HCT116 (cell line): Measurements from ENCODE around the gene ATP2B1. TPM values are rescaled to one million over a fixed set of nuclear protein-coding genes. Genes with fewer than 3 reads are reported as not detected.

Experiments
- ATAC-seq: fragments of 200-7000 bp; cut with Tn5 transposase; 2 replicates; pipeline ENCODE4 v1.9.1; 2020; ENCODE audit warnings: mild to moderate bottlenecking, moderate library complexity
- BruUV-seq: library from RNA; stranded (reverse); fragments of 400-500 nt; replicated peaks from 2 replicates; lab custom pipeline; 2021; lab: Mats Ljungman, UMichigan
- CTCF ChIA-PET: fragments of 300-600 bp; sonication (Branson Sonifier 250); formaldehyde crosslinking; loops from one replicate; lab custom pipeline; 2021; ENCODE audit warnings: antibody characterized with exemption; lab: Charles Lee
- POLR2A ChIA-PET: fragments of 300-600, 350-600 bp; sonication (Branson Sonifier 250); formaldehyde crosslinking; loops from one replicate; lab custom pipeline; 2021; ENCODE audit warnings: antibody characterized with exemption; lab: Charles Lee
- RAD21 ChIA-PET, 2 experiments: fragments of 300-600 bp; sonication (Branson Sonifier 250); formaldehyde crosslinking; loops; one replicate each; lab custom pipeline; 2023; ENCODE audit warnings: low total read pairs in 2 of 2; ENCODE audit not compliant: uncharacterized antibody in 2 of 2, unreplicated experiment in 2 of 2, low non-redundant PET in 1 of 2; lab: Charles Lee
- DNase-seq: peaks from one replicate; pipeline ENCODE4 v3.0.0-alpha.2; 2010; ENCODE audit warnings: low read depth, low spot score
- H2AFZ ChIP-seq: fragments of 200-600 bp; shearing (Covaris generic), sonication (generic); 2 replicates; pipeline ENCODE4 v1.6.1; 2017; ENCODE audit warnings: low read depth, mixed run types, mixed read lengths, antibody characterized with exemption, low read length; ENCODE audit not compliant: poor library complexity, severe bottlenecking
- H3K27ac ChIP-seq: 2 replicates; pipeline ENCODE4 v1.5.1; 2012; ENCODE audit warnings: low read depth, low read length
- H3K27me3 ChIP-seq: fragments of 200-600 bp; sonication (generic); 2 replicates; pipeline ENCODE4 v1.6.1; 2016; ENCODE audit warnings: mixed run types, low read length, mixed read lengths; ENCODE audit not compliant: insufficient read depth
- H3K36me3 ChIP-seq, 2 experiments: fragments of 200-500 bp in 1 of 2; fragments of 200-600 bp in 1 of 2; sonication (Bioruptor generic) in 1 of 2; sonication (generic) in 1 of 2; 2 replicates each; pipeline versions ENCODE4 v1.5.1 to v1.6.1; 2014 to 2016; ENCODE audit warnings: low read length in 2 of 2, inconsistent platforms in 1 of 2, mixed read lengths in 1 of 2, mixed run types in 1 of 2; ENCODE audit not compliant: insufficient read depth in 2 of 2, control insufficient read depth in 1 of 2
- H3K4me1 ChIP-seq, 2 experiments: fragments of 200-600 bp in 1 of 2; sonication (generic) in 1 of 2; 2 replicates each; pipeline versions ENCODE4 v1.5.1 to v1.6.1; 2012 to 2017; ENCODE audit warnings: low read length in 2 of 2, inconsistent platforms in 1 of 2, mild to moderate bottlenecking in 1 of 2, mixed read lengths in 1 of 2, mixed run types in 1 of 2, moderate library complexity in 1 of 2; ENCODE audit not compliant: insufficient read depth in 2 of 2, control insufficient read depth in 1 of 2
- H3K4me2 ChIP-seq: fragments of 200-600 bp; sonication (generic); 2 replicates; pipeline ENCODE4 v1.6.1; 2017; ENCODE audit warnings: mixed run types, low read length, mixed read lengths
- H3K4me3 ChIP-seq, 2 experiments: fragments of 200-600 bp in 1 of 2; sonication (generic) in 1 of 2; replicated peaks in 1 of 2; 2 replicates each; pipeline ENCODE4 v1.5.1; 2011 to 2016; ENCODE audit warnings: low read length in 2 of 2, control low read depth in 1 of 2, low read depth in 1 of 2, mild to moderate bottlenecking in 1 of 2, mixed read lengths in 1 of 2, mixed run types in 1 of 2
- H3K79me2 ChIP-seq: fragments of 200-600 bp; sonication (generic); 2 replicates; pipeline ENCODE4 v1.6.1; 2017; ENCODE audit warnings: mild to moderate bottlenecking, mixed run types, low read length, moderate library complexity, mixed read lengths; ENCODE audit not compliant: insufficient read depth
- H3K9ac ChIP-seq: fragments of 200-600 bp; sonication (generic); 2 replicates; pipeline ENCODE4 v1.6.1; 2016; ENCODE audit warnings: low read length, mixed read lengths
- H3K9me2 ChIP-seq: fragments of 200-600 bp; sonication (generic), shearing (Covaris generic); 2 replicates; pipeline ENCODE4 v1.6.1; 2017; ENCODE audit warnings: mixed run types, mild to moderate bottlenecking, moderate library complexity; ENCODE audit not compliant: insufficient read depth
- H3K9me3 ChIP-seq, 2 experiments: fragments of 200-500 bp in 1 of 2; fragments of 200-600 bp in 1 of 2; sonication (Bioruptor generic) in 1 of 2; sonication (generic) in 1 of 2; 2 replicates each; pipeline ENCODE4 v1.6.1; 2014 to 2017; ENCODE audit warnings: low read length in 2 of 2, mixed read lengths in 2 of 2, inconsistent platforms in 1 of 2, low read depth in 1 of 2, mild to moderate bottlenecking in 1 of 2, mixed run types in 1 of 2, moderate library complexity in 1 of 2; ENCODE audit not compliant: control insufficient read depth in 1 of 2, insufficient read depth in 1 of 2
- H4K20me1 ChIP-seq: fragments of 200-600 bp; sonication (generic), shearing (Covaris generic); 2 replicates; pipeline ENCODE4 v1.6.1; 2017; ENCODE audit warnings: mixed run types, mild to moderate bottlenecking, moderate library complexity; ENCODE audit not compliant: insufficient read depth
- ATF3 ChIP-seq: IDR thresholded peaks from 2 replicates; pipeline ENCODE4 v1.6.1; 2012
- ELF1 ChIP-seq: IDR thresholded peaks from 2 replicates; pipeline ENCODE4 v1.6.1; 2012; ENCODE audit warnings: low read depth, borderline replicate concordance
- EZH2 ChIP-seq: fragments of 200-600 bp; sonication (generic); IDR thresholded peaks from 2 replicates; pipeline ENCODE4 v1.6.1; 2017; ENCODE audit warnings: antibody characterized with exemption, mixed run types
- FOSL1 ChIP-seq: IDR thresholded peaks from 2 replicates; pipeline ENCODE4 v1.6.1; 2012; ENCODE audit warnings: low read depth
- JUND ChIP-seq: IDR thresholded peaks from 2 replicates; pipeline ENCODE4 v1.6.1; 2012
- POLR2A ChIP-seq: IDR thresholded peaks from 2 replicates; pipeline ENCODE4 v1.7.0; 2011; ENCODE audit warnings: borderline replicate concordance; ENCODE audit not compliant: insufficient read depth, insufficient read length; ENCODE audit errors: extremely low read depth
- POLR2AphosphoS5 ChIP-seq: IDR thresholded peaks from 2 replicates; pipeline ENCODE4 v1.6.1; 2011; ENCODE audit warnings: mild to moderate bottlenecking, low read depth, low read length, moderate library complexity
- SIN3A ChIP-seq: IDR thresholded peaks from 2 replicates; pipeline ENCODE4 v1.6.1; 2012; ENCODE audit warnings: low read depth
- TCF7L2 ChIP-seq: IDR thresholded peaks from 2 replicates; pipeline ENCODE4 v1.7.0; 2011; ENCODE audit warnings: borderline replicate concordance, inconsistent platforms; ENCODE audit not compliant: insufficient read depth, insufficient read length; ENCODE audit errors: extremely low read depth
- ZNF274 ChIP-seq: fragments of 200-500 bp; sonication (Bioruptor generic); IDR thresholded peaks from 2 replicates; pipeline ENCODE4 v1.6.1; 2014; ENCODE audit warnings: mild to moderate bottlenecking, low read depth, low read length, inconsistent platforms
- intact Hi-C: fragments of 100-400 bp; cut with micrococcal nuclease; formaldehyde crosslinking; loops from 2 replicates; pipeline ENCODE4 v1.10.0; 2022
- total RNA-seq: library from RNA; stranded (reverse); gene quantifications from one replicate; pipeline ENCODE4 v1.2.1, GENCODE V29; 2021; ENCODE audit not compliant: unreplicated experiment
- TF ChIP-seq, protein P1 (sequence below): IDR thresholded peaks from 2 replicates; pipeline ENCODE4 v1.6.1; 2011; ENCODE audit warnings: mild to moderate bottlenecking, low read length, moderate library complexity; ENCODE audit not compliant: insufficient replicate concordance; ENCODE audit errors: extremely low read depth

The ATP2B1 gene
- total RNA-seq, 1 experiment from 2014 or later = 62.4 TPM

- H3K4me2 ChIP-seq = no peak overlapping the region
- no peak overlapping the region for H3K9ac ChIP-seq
- H3K36me3 ChIP-seq = 0 out of 4 replicates have a peak, but pooled peaks cover 0 to 4% of the 10 kb centered on the region in 2 experiments
- H4K20me1 ChIP-seq = no peaks in the 10 kb centered on the region
- H3K4me3 ChIP-seq = no peak overlapping the region
- H3K27me3 ChIP-seq = no peaks in the 10 kb centered on the region
- ATAC-seq = no peak
- H2AFZ ChIP-seq = no peak overlapping the region
- no TSS peak for BruUV-seq
- intact Hi-C loops = no loop called here
- no peaks in the 10 kb centered on the region for H3K4me1 ChIP-seq
- POLR2A ChIA-PET = interaction anchor here (1.0 kb wide), 1 partner anchor 16 kb away, joined by 3 read pairs; no protein-coding TSS in a partner anchor
- CTCF ChIA-PET = no interaction called here
- 0 out of 2 replicates have a peak, but pooled peaks have one; percentile 8 for TF ChIP-seq ELF1
- no peak for TF ChIP-seq SIN3A
- TF ChIP-seq, all 23 proteins: peak for 1
- Histone ChIP-seq H3K9me3 (no peaks in the 10 kb centered on the region), H3K9me2 (no peaks in the 10 kb centered on the region), H3K27ac (no peak overlapping the region), H3K79me2 (0 out of 2 replicates have a peak, but pooled peaks cover 3% of the 10 kb centered on the region)
- RAD21 ChIA-PET = no interaction called here
- no peak for DNase-seq
These were observed 72.4 kb downstream of the ATP2B1 start for GRCh38 chr12:89636052-89636775.

- no peak for TF ChIP-seq ZNF274
- no peak for TF ChIP-seq TCF7L2
- no peak for TF ChIP-seq EZH2
- TF ChIP-seq JUND = no peak
- no peak for TF ChIP-seq POLR2A
- TF ChIP-seq SIN3A = no peak
- TF ChIP-seq, protein P1, sequence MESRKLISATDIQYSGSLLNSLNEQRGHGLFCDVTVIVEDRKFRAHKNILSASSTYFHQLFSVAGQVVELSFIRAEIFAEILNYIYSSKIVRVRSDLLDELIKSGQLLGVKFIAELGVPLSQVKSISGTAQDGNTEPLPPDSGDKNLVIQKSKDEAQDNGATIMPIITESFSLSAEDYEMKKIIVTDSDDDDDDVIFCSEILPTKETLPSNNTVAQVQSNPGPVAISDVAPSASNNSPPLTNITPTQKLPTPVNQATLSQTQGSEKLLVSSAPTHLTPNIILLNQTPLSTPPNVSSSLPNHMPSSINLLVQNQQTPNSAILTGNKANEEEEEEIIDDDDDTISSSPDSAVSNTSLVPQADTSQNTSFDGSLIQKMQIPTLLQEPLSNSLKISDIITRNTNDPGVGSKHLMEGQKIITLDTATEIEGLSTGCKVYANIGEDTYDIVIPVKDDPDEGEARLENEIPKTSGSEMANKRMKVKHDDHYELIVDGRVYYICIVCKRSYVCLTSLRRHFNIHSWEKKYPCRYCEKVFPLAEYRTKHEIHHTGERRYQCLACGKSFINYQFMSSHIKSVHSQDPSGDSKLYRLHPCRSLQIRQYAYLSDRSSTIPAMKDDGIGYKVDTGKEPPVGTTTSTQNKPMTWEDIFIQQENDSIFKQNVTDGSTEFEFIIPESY = no peak
- TF ChIP-seq POLR2AphosphoS5 = no peak
- no peak for TF ChIP-seq FOSL1
- no peak for TF ChIP-seq ELF1
- no peak for TF ChIP-seq ATF3
- no peak overlapping the region for H3K27ac ChIP-seq
- H2AFZ ChIP-seq = no peak overlapping the region
- RAD21 ChIA-PET = no interaction called here
- DNase-seq = no peak
- no peak overlapping the region for H3K4me2 ChIP-seq
- CTCF ChIA-PET = no interaction called here
- no peaks in the 10 kb centered on the region for H3K27me3 ChIP-seq
- BruUV-seq = no TSS peak
- H3K9me2 ChIP-seq = no peaks in the 10 kb centered on the region
- H3K79me2 ChIP-seq = 0 out of 2 replicates have a peak, but pooled peaks cover 3% of the 10 kb centered on the region
- ATAC-seq = no peak
- intact Hi-C loops = no loop called here
- H3K36me3 ChIP-seq = peaks cover 0 to 7% of the 10 kb centered on the region in 2 experiments; a peak in 1 of 4 replicates
- H3K9me3 ChIP-seq = no peaks in the 10 kb centered on the region
- no peaks in the 10 kb centered on the region for H3K4me1 ChIP-seq
- no peaks in the 10 kb centered on the region for H4K20me1 ChIP-seq
- POLR2A ChIA-PET = no interaction called here
- H3K9ac ChIP-seq = no peak overlapping the region
- H3K4me3 ChIP-seq = no peak overlapping the region
These were observed 74.1 kb downstream of the ATP2B1 start for GRCh38 chr12:89634508-89634907.
